Right lobe of liver (tissue), 4 donors: ENCODE results near the gene ERFE.

ENCODE experiments used
- POLR2A ChIP-seq: fragments of 450-650 bp; IDR thresholded peaks from one replicate; pipeline ENCODE4 v1.6.1; 2017; ENCODE audit warnings: antibody characterized with exemption, mild to moderate bottlenecking
- TF ChIP-seq, protein P1 (sequence below), 4 donors: fragments of 200-600 bp in 3 of 4; fragments of 450-650 bp in 1 of 4; IDR thresholded peaks; one replicate each; pipeline versions ENCODE4 v1.5.1 to v1.8.0; 2016 to 2022; ENCODE audit warnings: antibody characterized with exemption in 4 of 4, mild to moderate bottlenecking in 2 of 4
- donor health status: DM: no; HTN: no; CAD: no.
- donor health status: DM: no; HTN: no; CAD: no.
- donor health status: DM: no; HTN: yes; CAD: no.

DNA sequence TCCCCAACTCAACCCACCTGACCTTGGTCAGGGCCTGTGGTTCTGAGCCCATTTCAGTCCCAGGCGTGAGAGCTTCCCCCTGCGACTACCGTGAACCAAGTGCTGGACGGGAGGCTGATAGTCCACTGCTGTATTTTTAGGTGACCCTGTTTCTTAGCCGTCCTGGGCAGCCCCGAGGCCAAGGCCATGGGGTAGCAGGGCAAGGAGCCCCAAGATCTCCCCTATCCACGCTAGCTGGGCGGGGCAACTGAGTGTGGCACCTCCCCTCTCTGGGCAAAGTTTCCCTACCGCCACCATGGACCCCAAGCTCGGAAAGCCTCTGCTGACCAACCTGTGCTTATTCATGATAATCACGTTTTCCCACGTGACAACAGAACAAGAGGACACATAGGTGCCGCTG, 20.9 kb upstream of the ERFE start:
- no peak for TF ChIP-seq POLR2A
- TF ChIP-seq, protein P1, sequence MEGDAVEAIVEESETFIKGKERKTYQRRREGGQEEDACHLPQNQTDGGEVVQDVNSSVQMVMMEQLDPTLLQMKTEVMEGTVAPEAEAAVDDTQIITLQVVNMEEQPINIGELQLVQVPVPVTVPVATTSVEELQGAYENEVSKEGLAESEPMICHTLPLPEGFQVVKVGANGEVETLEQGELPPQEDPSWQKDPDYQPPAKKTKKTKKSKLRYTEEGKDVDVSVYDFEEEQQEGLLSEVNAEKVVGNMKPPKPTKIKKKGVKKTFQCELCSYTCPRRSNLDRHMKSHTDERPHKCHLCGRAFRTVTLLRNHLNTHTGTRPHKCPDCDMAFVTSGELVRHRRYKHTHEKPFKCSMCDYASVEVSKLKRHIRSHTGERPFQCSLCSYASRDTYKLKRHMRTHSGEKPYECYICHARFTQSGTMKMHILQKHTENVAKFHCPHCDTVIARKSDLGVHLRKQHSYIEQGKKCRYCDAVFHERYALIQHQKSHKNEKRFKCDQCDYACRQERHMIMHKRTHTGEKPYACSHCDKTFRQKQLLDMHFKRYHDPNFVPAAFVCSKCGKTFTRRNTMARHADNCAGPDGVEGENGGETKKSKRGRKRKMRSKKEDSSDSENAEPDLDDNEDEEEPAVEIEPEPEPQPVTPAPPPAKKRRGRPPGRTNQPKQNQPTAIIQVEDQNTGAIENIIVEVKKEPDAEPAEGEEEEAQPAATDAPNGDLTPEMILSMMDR (IDR thresholded peaks at IDR 0.05), result no peak
